Osteocyte (in vitro differentiated cells): ENCODE data around the gene FNDC3B. TPM values are rescaled to one million over a fixed set of nuclear protein-coding genes. Genes with fewer than 3 reads are reported as not detected.

Experiments used
- DNase-seq: peaks from one replicate; pipeline ENCODE4 v3.0.0; 2021; ENCODE audit warnings: mixed read lengths; ENCODE audit not compliant: unreplicated experiment; ENCODE audit errors: extremely low spot score
- H3K27ac Mint-ChIP-seq: one replicate; pipeline ENCODE4 v1.8.0; 2021; ENCODE audit warnings: mild to moderate bottlenecking, mixed read lengths; ENCODE audit not compliant: unreplicated experiment
- H3K27me3 Mint-ChIP-seq: one replicate; pipeline ENCODE4 v1.8.0; 2021; ENCODE audit warnings: mixed read lengths; ENCODE audit not compliant: unreplicated experiment
- H3K36me3 Mint-ChIP-seq: one replicate; pipeline ENCODE4 v1.8.0; 2021; ENCODE audit warnings: mixed read lengths; ENCODE audit not compliant: unreplicated experiment
- H3K4me1 Mint-ChIP-seq: one replicate; pipeline ENCODE4 v1.8.0; 2021; ENCODE audit warnings: mixed read lengths; ENCODE audit not compliant: unreplicated experiment
- H3K4me3 Mint-ChIP-seq: one replicate; pipeline ENCODE4 v1.8.0; 2021; ENCODE audit warnings: mild to moderate bottlenecking, moderate library complexity, mixed read lengths; ENCODE audit not compliant: unreplicated experiment
- H3K9me3 Mint-ChIP-seq: one replicate; pipeline ENCODE4 v1.8.0; 2021; ENCODE audit warnings: mixed read lengths; ENCODE audit not compliant: unreplicated experiment
- total RNA-seq: library from RNA; stranded (reverse); gene quantifications from 2 replicates; pipeline ENCODE4 v1.2.1, GENCODE V29; 2021
- TF ChIP-seq, protein P1 (sequence below): fragments of 200-600 bp; sonication (generic); IDR thresholded peaks from 2 replicates; pipeline ENCODE4 v1.5.0; 2021; ENCODE audit warnings: antibody characterized with exemption, mild to moderate bottlenecking, moderate library complexity

The FNDC3B gene
- total RNA-seq, 1 donor from 2014 or later: 240 TPM

DNA sequence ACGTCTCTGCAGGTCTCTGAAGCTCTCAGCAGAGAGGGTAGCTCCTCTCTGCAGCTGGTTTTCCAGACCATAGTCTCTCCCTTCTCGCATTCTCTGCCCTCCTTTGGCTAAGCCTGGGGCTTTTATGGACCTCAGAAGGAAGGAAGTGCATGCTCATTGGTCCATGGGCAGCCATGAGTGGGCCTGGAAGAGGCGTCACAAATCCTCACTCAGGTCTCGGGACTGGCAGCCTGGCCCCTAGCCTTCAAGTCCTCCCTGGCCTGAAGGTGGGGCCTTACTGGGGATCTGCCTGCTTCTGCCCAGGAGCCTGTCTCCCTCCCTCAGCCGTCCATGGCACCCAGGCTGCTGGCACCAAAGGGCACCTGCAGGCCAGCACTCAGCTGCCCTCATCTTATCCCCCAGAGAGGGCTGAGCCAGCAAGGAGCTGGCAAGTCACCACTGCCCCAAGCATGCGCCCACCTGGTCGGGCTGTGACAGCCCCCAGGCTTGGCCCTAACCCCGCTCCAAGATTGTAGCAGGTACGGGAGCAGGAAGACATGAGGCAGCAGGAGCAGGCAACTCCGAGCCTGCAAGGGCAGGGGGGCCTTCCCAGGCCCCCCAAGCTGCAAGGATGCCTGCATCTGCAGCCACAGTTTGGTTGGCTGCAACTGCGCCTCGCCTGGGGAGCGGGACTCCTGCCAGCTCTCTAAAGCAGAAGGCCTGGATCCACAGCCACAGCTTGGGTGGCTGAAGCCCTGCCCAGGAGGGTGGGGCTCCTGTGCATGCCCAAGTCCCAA lies 371.5 kb downstream of the FNDC3B start:
- TF ChIP-seq, protein P1, sequence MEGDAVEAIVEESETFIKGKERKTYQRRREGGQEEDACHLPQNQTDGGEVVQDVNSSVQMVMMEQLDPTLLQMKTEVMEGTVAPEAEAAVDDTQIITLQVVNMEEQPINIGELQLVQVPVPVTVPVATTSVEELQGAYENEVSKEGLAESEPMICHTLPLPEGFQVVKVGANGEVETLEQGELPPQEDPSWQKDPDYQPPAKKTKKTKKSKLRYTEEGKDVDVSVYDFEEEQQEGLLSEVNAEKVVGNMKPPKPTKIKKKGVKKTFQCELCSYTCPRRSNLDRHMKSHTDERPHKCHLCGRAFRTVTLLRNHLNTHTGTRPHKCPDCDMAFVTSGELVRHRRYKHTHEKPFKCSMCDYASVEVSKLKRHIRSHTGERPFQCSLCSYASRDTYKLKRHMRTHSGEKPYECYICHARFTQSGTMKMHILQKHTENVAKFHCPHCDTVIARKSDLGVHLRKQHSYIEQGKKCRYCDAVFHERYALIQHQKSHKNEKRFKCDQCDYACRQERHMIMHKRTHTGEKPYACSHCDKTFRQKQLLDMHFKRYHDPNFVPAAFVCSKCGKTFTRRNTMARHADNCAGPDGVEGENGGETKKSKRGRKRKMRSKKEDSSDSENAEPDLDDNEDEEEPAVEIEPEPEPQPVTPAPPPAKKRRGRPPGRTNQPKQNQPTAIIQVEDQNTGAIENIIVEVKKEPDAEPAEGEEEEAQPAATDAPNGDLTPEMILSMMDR: no peak
- Mint-ChIP-seq H3K9me3 (peaks cover 5% of the 10 kb centered on the region), H3K4me1 (no peaks in the 10 kb centered on the region), H3K27ac (no peak overlapping the region), H3K36me3 (no peaks in the 10 kb centered on the region), H3K4me3 (no peak overlapping the region), H3K27me3 (peaks cover 12% of the 10 kb centered on the region)
- DNase-seq: no peak

DNA sequence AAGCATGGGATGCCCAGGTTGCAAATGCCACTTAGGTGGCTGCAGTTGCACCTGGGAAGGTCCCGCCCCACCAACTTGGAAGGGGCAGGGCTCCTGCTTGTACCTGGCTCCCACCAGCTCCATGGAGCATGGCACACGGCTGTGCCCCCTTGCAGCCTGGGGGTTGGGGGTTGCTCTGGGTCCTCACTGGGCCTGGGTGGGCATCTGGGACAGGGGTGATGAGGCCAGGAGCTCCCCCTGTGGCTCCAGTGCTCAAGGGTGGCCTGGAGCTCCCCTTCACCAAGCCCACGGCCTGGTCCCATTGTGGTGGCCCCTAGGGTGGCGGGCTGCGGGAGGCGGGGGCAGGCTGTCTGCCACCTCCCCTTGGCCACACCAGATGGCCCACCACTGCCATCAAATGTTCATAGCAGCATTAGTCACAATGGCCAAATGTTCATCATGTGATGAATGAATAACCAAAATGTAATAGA lies 372.1 kb downstream of the FNDC3B start:
- peaks cover 5% of the 10 kb centered on the region for H3K9me3 Mint-ChIP-seq
- H3K27me3 Mint-ChIP-seq: peaks cover 13% of the 10 kb centered on the region
- no peak for DNase-seq
- TF ChIP-seq, protein P1: no peak
- no peak overlapping the region for H3K27ac Mint-ChIP-seq
- no peaks in the 10 kb centered on the region for H3K36me3 Mint-ChIP-seq
- no peaks in the 10 kb centered on the region for H3K4me1 Mint-ChIP-seq
- H3K4me3 Mint-ChIP-seq: no peak overlapping the region

DNA sequence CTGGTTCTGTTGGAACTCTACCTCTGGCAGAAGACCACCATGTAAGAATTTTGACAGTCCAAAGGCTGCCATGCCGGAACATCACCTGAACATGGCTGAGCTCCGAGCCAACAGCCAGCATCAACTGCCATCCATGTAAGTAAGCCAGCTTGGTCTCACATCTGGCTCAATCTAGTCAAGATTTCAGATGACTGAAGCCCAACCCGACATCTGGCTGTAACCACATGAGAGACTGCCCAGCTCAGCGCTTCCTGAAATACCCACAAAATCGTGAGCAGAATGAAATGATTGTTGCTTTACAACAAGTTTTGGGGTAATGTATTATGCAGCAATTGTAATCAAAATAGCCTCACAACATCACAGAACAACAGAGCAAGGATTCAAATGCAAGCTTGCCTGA lies 375.9 kb downstream of the FNDC3B start:
- Mint-ChIP-seq H3K27me3 (peaks cover 42% of the 10 kb centered on the region), H3K9me3 (peaks cover 14% of the 10 kb centered on the region), H3K4me3 (no peak overlapping the region), H3K36me3 (no peaks in the 10 kb centered on the region), H3K4me1 (no peaks in the 10 kb centered on the region), H3K27ac (no peak overlapping the region)
- no peak for DNase-seq
- TF ChIP-seq, protein P1: no peak

DNA sequence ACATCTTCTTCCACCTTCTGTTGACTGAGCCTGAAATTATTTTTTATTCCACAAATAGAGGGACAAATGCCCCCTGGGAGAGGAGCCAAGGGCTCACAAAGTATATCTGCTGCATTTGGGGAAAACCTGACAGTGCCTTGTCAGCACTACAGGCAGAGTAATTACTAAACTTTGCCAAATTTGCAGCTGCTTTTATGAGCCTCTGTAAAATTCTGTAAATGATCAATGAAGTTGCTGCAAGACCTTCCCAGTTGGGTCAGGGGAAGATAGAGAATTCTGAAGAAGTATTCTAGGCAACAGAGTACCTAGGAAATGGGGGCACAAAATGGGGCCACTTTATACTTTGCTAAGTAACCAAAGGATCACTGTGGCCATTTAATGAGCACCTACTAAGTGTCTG lies 398.3 kb downstream of the FNDC3B start:
- no peak for DNase-seq
- no peaks in the 10 kb centered on the region for H3K36me3 Mint-ChIP-seq
- H3K4me1 Mint-ChIP-seq: no peaks in the 10 kb centered on the region
- no peak overlapping the region for H3K4me3 Mint-ChIP-seq
- H3K9me3 Mint-ChIP-seq: peaks cover 7% of the 10 kb centered on the region
- H3K27me3 Mint-ChIP-seq: peaks cover 62% of the 10 kb centered on the region
- TF ChIP-seq, protein P1: no peak
- no peak overlapping the region for H3K27ac Mint-ChIP-seq

DNA sequence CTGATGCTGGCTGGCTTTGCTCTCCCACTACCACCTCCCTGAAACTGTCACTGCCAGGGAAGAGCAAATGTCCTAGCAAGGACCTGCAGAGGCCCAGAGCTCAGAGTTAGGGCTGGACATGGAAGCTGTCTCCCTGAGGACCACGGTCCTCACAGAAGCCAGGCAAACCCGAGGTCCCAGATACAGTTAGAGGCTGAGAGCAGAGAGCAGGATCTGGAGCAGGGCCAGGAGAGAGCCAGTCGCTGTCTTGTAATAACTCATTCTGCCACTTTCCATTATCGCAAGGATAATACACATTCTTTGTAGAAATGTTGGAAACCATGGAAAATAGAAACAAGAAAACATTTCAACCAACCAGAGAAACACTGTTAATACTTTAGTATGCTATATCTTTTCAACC lies 398.8 kb downstream of the FNDC3B start:
- TF ChIP-seq, protein P1: no peak
- DNase-seq: no peak
- H3K36me3 Mint-ChIP-seq: no peaks in the 10 kb centered on the region
- no peak overlapping the region for H3K27ac Mint-ChIP-seq
- H3K9me3 Mint-ChIP-seq: peaks cover 7% of the 10 kb centered on the region
- no peaks in the 10 kb centered on the region for H3K4me1 Mint-ChIP-seq
- peaks cover 66% of the 10 kb centered on the region for H3K27me3 Mint-ChIP-seq
- no peak overlapping the region for H3K4me3 Mint-ChIP-seq
